H9 (cell line): ENCODE data around the gene COQ8B. TPM values are rescaled to one million over a fixed set of nuclear protein-coding genes. Genes with fewer than 3 reads are reported as not detected.

Source experiments
- DNase-seq: peaks from one replicate; pipeline ENCODE4 v3.0.0-alpha.2; 2017
- H2AFZ ChIP-seq: one replicate; pipeline ENCODE4 v1.6.1; 2013; ENCODE audit warnings: mild to moderate bottlenecking, low read length, control low read depth, moderate library complexity
- H2AK5ac ChIP-seq: 2 replicates; pipeline ENCODE4 v1.6.1; 2013; ENCODE audit warnings: low read length, control low read depth, mixed read lengths; ENCODE audit not compliant: insufficient read length
- H2BK120ac ChIP-seq: one replicate; pipeline ENCODE4 v1.6.1; 2013; ENCODE audit warnings: low read depth, mild to moderate bottlenecking, low read length, control low read depth, inconsistent platforms; ENCODE audit not compliant: poor library complexity, severe bottlenecking
- H2BK12ac ChIP-seq: 2 replicates; pipeline ENCODE4 v1.6.1; 2013; ENCODE audit warnings: low read length, control low read depth, mixed read lengths, low read depth; ENCODE audit not compliant: insufficient read length
- H2BK15ac ChIP-seq: 2 replicates; pipeline ENCODE4 v1.6.1; 2013; ENCODE audit warnings: low read depth, low read length, control low read depth
- H2BK20ac ChIP-seq: one replicate; pipeline ENCODE4 v1.6.1; 2013; ENCODE audit warnings: low read depth, mild to moderate bottlenecking, low read length, control low read depth, inconsistent platforms; ENCODE audit not compliant: poor library complexity, severe bottlenecking
- H2BK5ac ChIP-seq: 2 replicates; pipeline ENCODE4 v1.6.1; 2013; ENCODE audit warnings: low read length, control low read depth, mixed read lengths; ENCODE audit not compliant: insufficient read length
- H3K14ac ChIP-seq: 2 replicates; pipeline ENCODE4 v1.6.1; 2013; ENCODE audit warnings: low read length, control low read depth; ENCODE audit not compliant: insufficient read depth
- H3K18ac ChIP-seq: 2 replicates; pipeline ENCODE4 v1.6.1; 2013; ENCODE audit warnings: low read depth, mild to moderate bottlenecking, mixed read lengths, low read length, control low read depth; ENCODE audit not compliant: insufficient read length
- H3K23ac ChIP-seq: 2 replicates; pipeline ENCODE4 v1.6.1; 2013; ENCODE audit warnings: low read length, control low read depth, mixed read lengths, low read depth; ENCODE audit not compliant: insufficient read length
- H3K23me2 ChIP-seq: 2 replicates; pipeline ENCODE4 v1.6.1; 2013; ENCODE audit warnings: low read depth, mild to moderate bottlenecking, mixed read lengths, low read length, control low read depth; ENCODE audit not compliant: insufficient read length, poor library complexity, severe bottlenecking
- H3K27ac ChIP-seq: 2 replicates; pipeline ENCODE4 v1.5.1; 2013; ENCODE audit warnings: low read length, control low read depth, mixed read lengths, low read depth; ENCODE audit not compliant: insufficient read length
- H3K27me3 ChIP-seq: 2 replicates; pipeline ENCODE4 v1.6.1; 2013; ENCODE audit warnings: low read length, control low read depth, inconsistent platforms; ENCODE audit not compliant: insufficient read depth
- H3K4ac ChIP-seq: 2 replicates; pipeline ENCODE4 v1.6.1; 2013; ENCODE audit warnings: low read depth, mild to moderate bottlenecking, control low read depth, inconsistent platforms, low read length, moderate library complexity
- H3K4me1 ChIP-seq: 2 replicates; pipeline ENCODE4 v1.6.1; 2013; ENCODE audit warnings: low read length, control low read depth, inconsistent platforms; ENCODE audit not compliant: insufficient read depth
- H3K4me2 ChIP-seq: 2 replicates; pipeline ENCODE4 v1.6.1; 2013; ENCODE audit warnings: low read length, control low read depth, mixed read lengths; ENCODE audit not compliant: insufficient read length, insufficient read depth
- H3K56ac ChIP-seq: 2 replicates; pipeline ENCODE4 v1.6.1; 2013; ENCODE audit warnings: low read depth, mild to moderate bottlenecking, mixed read lengths, low read length, control low read depth; ENCODE audit not compliant: insufficient read length
- H3K79me1 ChIP-seq: 2 replicates; pipeline ENCODE4 v1.6.1; 2013; ENCODE audit warnings: low read depth, mild to moderate bottlenecking, moderate library complexity, low read length, control low read depth, inconsistent platforms; ENCODE audit not compliant: insufficient read depth, poor library complexity, severe bottlenecking
- H3K79me2 ChIP-seq: 2 replicates; pipeline ENCODE4 v1.6.1; 2013; ENCODE audit warnings: low read length, control low read depth, inconsistent platforms; ENCODE audit not compliant: insufficient read depth
- H3K9ac ChIP-seq: 2 replicates; pipeline ENCODE4 v1.6.1; 2013; ENCODE audit warnings: low read length, control low read depth, mixed read lengths; ENCODE audit not compliant: insufficient read length; ENCODE audit errors: extremely low read depth
- H3K9me3 ChIP-seq: one replicate; pipeline ENCODE4 v1.6.1; 2013; ENCODE audit warnings: low read depth, low read length, inconsistent platforms; ENCODE audit not compliant: control insufficient read depth
- H3T11ph ChIP-seq: one replicate; pipeline ENCODE4 v1.6.1; 2013; ENCODE audit warnings: mild to moderate bottlenecking, low read length, control low read depth, inconsistent platforms
- H4K20me1 ChIP-seq: one replicate; pipeline ENCODE4 v1.6.1; 2013; ENCODE audit not compliant: control insufficient read depth, insufficient read length, insufficient read depth
- H4K5ac ChIP-seq: 2 replicates; pipeline ENCODE4 v1.6.1; 2013; ENCODE audit warnings: low read depth, mild to moderate bottlenecking, mixed read lengths, low read length, control low read depth; ENCODE audit not compliant: insufficient read length
- H4K8ac ChIP-seq: replicated peaks from 2 replicates; pipeline ENCODE4 v1.6.1; 2013; ENCODE audit warnings: low read length, control low read depth, mixed read lengths, low read depth; ENCODE audit not compliant: insufficient read length
- H4K91ac ChIP-seq: 2 replicates; pipeline ENCODE4 v1.6.1; 2013; ENCODE audit warnings: low read depth, mild to moderate bottlenecking, moderate library complexity, mixed read lengths, low read length, control low read depth; ENCODE audit not compliant: insufficient read length
- H3K27ac Mint-ChIP-seq, 3 experiments: 2 replicates in 2 of 3; 3 replicates in 1 of 3; pipeline ENCODE4 v1.8.0; 2020 to 2021; ENCODE audit warnings: mixed read lengths in 3 of 3, mild to moderate bottlenecking in 1 of 3, moderate library complexity in 1 of 3
- H3K27me3 Mint-ChIP-seq: 2 replicates; pipeline ENCODE4 v1.8.0; 2021; ENCODE audit warnings: low read depth, mild to moderate bottlenecking, moderate library complexity, mixed read lengths
- H3K36me3 Mint-ChIP-seq, 3 experiments: 2 replicates in 2 of 3; 3 replicates in 1 of 3; pipeline ENCODE4 v1.8.0; 2020 to 2021; ENCODE audit warnings: low read depth in 3 of 3, mixed read lengths in 3 of 3; ENCODE audit not compliant: insufficient read depth in 1 of 3
- H3K4me1 Mint-ChIP-seq, 2 experiments: 2 replicates each; pipeline ENCODE4 v1.8.0; 2020; ENCODE audit warnings: mixed read lengths in 2 of 2
- H3K4me3 Mint-ChIP-seq, 2 experiments: 2 replicates in 1 of 2; 3 replicates in 1 of 2; pipeline ENCODE4 v1.8.0; 2020 to 2021; ENCODE audit warnings: mild to moderate bottlenecking in 2 of 2, mixed read lengths in 2 of 2, moderate library complexity in 1 of 2
- H3K9me3 Mint-ChIP-seq, 2 experiments: 2 replicates in 1 of 2; 3 replicates in 1 of 2; pipeline ENCODE4 v1.8.0; 2020; ENCODE audit warnings: mild to moderate bottlenecking in 2 of 2, mixed read lengths in 2 of 2, moderate library complexity in 1 of 2
- CTCF ChIP-seq: fragments of 200-600 bp; sonication (generic); conservative IDR thresholded peaks from 3 replicates; pipeline ENCODE4 v1.8.0; 2021; ENCODE audit warnings: antibody characterized with exemption, mild to moderate bottlenecking
- WGBS: extraction: QIAGEN DNeasy Blood & Tissue Kit; methylation state at CpG from one replicate; pipeline ENCODE4 v1.1.7; 2013; ENCODE audit warnings: missing lambda C conversion rate, low lambda C conversion rate, mixed read lengths; ENCODE audit not compliant: insufficient read length; ENCODE audit errors: extremely low coverage; 5-methylcytosine and 5-hydroxymethylcytosine counted together
- total RNA-seq: library from RNA; stranded (reverse); gene quantifications from 2 replicates; pipeline ENCODE4 v1.2.1, GENCODE V29; 2021

The COQ8B gene
- total RNA-seq, 1 experiment from 2014 or later: 40.5 TPM

GRCh38 chr19:40755791-40756190 is 39.1 kb upstream of the COQ8B start:
- Histone ChIP-seq H2BK120ac (no peak overlapping the region), H4K20me1 (peaks cover 3% of the 10 kb centered on the region), H3K79me2 (peaks cover 40% of the 10 kb centered on the region; the same call in 1 of the 2 replicates), H3K4me2 (no peak overlapping the region), H3K4ac (no peak overlapping the region), H3K79me1 (peaks cover 17% of the 10 kb centered on the region), H3K9ac (no peak overlapping the region), H3K27me3 (no peaks in the 10 kb centered on the region; the same call in 1 of the 2 replicates), H2BK15ac (no peak overlapping the region), H3K9me3 (no peaks in the 10 kb centered on the region), H4K8ac (no peak overlapping the region), H3K56ac (no peak overlapping the region), H2BK20ac (no peak overlapping the region), H3K23ac (no peak overlapping the region), H3K14ac (no peak overlapping the region), H2BK12ac (no peak overlapping the region), H3K18ac (no peak overlapping the region), H3K23me2 (no peaks in the 10 kb centered on the region), H3K27ac (no peak overlapping the region), H2AK5ac (no peak overlapping the region), H2AFZ (no peak overlapping the region), H3T11ph (no peak overlapping the region), H4K5ac (no peak overlapping the region), H3K4me1 (no peaks in the 10 kb centered on the region), H4K91ac (no peak overlapping the region), H2BK5ac (no peak overlapping the region)
- Mint-ChIP-seq H3K27me3 (no peaks in the 10 kb centered on the region; the same call in none of the 2 replicates), H3K27ac (peak overlapping the region in 2 of 3 experiments; percentile 37 to 84; a peak in 4 of 7 replicates), H3K9me3 (no peaks in the 10 kb centered on the region), H3K36me3 (peaks cover 67 to 89% (median 79%) of the 10 kb centered on the region in 3 experiments), H3K4me3 (peak overlapping the region in 1 of 2 experiments; percentile 20; a peak in 1 of 5 replicates), H3K4me1 (peaks cover 18 to 27% of the 10 kb centered on the region in 2 experiments)
- no peak for TF ChIP-seq CTCF
- DNase-seq: no peak
- WGBS: no CpG with 5 or more reads among the region's 8 CpGs
